CD4-positive, alpha-beta T cell treated with Interleukin-15 for 1 hour (primary cell): ENCODE measurements around the gene ARF5.

Experiments
- DNase-seq: peaks from one replicate; pipeline ENCODE4 v3.0.0-alpha.2; 2020

Gene ARF5

DNA sequence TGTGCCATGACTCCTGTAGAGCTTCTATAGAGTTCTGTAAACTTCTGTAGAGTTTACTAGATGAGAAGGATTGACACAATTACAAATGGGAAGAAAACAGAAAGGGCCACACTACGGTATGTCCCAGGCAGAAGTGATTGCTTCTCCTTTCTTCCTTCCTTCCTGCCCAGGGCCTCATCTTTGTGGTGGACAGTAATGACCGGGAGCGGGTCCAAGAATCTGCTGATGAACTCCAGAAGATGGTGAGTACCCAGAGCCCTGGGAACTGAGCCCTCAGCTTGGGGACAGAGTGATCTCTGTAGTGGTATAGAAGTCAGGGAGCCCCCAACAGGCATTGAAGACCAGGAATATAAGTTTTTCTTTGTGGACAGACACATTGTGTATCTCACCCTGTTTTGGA, 1.7 kb downstream of the ARF5 start:
- no peak for DNase-seq

DNA sequence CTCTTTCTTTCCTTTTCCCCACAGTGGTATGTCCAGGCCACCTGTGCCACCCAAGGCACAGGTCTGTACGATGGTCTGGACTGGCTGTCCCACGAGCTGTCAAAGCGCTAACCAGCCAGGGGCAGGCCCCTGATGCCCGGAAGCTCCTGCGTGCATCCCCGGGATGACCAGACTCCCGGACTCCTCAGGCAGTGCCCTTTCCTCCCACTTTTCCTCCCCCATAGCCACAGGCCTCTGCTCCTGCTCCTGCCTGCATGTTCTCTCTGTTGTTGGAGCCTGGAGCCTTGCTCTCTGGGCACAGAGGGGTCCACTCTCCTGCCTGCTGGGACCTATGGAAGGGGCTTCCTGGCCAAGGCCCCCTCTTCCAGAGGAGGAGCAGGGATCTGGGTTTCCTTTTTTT, 3.0 kb downstream of the ARF5 start:
- DNase-seq = no peak

DNA sequence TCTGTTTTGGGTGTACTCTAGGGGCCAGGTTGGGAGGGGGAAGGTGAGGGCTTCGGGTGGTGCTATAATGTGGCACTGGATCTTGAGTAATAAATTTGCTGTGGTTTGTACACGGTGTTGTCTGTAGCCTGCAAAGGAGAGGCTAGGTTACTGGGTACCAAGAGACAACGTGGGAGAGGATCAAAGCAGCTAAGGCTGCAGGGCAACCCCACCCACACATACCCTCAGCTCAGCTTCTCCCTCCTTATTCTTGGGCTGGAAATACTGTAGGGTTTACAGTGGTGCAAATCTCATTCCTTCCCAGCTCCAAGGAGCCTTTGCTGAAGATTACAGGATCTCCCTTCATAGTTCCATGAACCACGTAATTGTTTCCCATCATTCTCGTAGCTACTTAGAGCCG, 3.4 kb downstream of the ARF5 start:
- DNase-seq = no peak

DNA sequence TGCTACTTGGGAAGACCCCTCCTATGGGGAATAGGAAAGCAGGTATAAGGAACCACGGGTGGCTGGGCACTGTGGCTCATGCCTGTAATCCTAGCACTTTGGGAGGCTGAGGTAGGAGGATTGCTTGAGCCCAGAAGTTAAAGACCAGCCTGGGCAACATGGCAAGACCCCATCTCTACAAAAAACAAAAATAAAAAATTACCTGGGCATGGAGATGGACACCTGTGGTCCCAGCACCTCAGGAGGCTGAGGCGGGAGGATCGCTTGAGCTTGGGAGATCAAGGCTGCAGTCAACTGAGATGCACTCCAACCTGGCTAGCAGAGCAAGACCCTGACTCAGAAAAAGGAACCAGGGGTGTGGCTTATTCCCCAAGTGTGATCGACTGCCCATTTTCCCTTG, 4.3 kb downstream of the ARF5 start:
- no peak for DNase-seq

DNA sequence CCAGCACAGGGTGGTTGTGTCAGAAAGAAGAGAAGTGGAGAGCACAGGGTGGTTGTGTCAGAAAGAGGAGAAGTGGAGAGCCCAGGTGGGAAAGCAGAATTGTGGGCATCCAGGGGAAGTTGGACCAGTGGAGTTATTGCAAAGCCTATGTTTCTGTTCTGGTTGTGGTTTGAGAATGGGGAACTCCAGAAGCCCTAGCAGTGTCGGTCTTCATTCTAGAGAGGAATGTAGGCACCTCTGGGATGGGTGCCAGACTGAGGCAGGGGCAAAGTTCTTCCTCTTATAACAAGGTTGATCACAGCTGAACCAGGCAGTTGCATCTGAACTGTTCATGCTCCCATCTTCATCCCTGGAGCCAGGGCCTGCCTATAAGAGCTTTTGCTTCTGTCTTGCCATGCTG, 6.3 kb downstream of the ARF5 start:
- peak; percentile 39 for DNase-seq

DNA sequence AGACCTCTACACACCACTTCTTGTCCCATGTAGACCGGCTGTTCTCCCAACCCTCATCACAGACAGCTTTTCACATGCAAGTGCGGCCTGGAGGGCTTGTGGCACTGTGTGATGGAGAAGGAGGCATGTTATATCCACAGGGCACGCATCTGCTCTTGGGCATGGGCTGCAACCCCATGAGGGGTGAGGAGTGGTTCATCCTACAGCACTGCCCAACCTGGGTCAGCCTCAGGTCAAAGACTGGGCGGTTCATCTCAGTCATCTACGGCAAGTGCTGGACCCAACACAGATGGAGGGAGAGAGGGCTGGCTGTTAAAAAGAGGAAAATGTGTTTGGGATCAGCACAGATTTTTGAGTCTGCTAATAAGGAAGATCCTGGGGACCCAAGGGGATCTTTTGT, 7.5 kb downstream of the ARF5 start:
- DNase-seq = no peak

DNA sequence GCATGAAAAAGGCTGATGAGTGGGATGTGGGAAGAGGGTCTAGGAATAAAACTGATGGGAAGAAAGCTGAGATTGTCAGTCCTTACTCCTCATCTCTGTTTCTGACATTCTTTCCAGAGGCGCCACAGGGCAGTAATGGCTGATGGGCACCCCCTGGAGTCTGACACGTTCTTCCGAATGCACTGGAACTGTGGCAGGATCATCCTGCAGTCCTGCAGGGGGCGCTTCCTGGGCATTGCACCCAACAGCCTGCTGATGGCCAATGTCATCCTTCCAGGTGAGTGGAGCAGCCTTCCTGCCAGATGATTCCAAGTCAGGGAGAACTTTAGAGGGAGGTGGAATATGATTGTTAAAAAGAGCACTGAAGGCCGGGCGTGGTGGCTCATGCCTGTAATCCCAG, 10.1 kb downstream of the ARF5 start:
- DNase-seq = no peak

DNA sequence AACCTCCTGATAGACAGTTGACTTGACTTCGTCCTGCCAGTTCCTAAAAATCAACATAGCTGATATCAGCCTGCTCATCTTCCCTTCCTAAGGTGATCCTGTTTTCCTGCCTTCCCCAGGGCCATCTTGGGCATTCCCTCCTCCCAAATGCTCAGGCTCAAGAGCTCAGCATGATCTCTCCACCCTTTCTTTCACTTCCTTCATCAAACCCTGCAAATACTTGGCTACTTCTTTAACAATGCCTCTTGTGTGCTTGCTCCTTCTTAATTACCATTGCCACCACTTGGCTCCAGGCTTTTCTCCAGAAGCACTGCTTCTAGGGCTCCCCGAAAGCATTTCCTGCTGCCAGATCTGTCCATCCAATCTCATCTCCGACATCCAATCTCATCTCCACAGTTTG, 12.7 kb downstream of the ARF5 start:
- DNase-seq = no peak

DNA sequence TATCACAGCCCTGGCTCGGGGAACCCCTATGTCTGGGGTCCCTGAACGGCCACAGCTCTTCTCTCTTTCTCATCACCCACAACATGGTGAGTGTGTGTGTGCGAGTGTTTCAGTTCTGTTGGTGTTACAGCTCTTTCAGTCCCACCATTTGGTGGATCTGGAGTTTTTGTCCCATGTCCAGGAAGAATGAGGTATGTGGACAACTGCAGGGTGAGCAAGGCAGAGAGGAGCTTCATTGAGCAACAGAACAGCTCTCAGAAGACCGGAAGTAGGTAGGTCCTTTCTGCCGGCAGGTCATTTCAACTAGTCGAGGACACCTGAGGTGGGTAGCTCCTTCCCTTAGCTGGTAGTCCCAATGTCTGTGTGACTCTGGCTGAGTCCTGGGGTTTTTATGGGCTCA, 20.2 kb downstream of the ARF5 start:
- no peak for DNase-seq

DNA sequence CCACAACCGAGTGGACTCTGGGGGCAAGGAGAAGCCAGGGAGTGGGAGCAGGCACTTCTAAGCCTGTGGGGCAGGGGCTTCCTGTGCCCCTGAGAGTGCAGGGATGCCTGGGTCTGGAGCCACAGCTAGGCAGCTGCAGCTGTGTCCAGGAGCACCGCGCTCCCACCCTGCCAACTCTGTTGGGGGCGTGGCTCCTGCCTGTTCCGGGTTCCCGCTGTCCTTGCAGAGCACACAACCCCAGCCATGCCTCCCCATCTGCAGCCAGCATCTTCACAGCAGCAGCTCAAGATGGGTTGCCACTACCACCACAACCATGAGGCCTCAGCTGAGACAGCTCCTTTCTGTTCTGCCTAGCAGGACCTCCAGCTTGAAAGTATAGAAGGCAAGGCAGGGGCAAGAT, 21.1 kb downstream of the ARF5 start:
- DNase-seq = no peak

DNA sequence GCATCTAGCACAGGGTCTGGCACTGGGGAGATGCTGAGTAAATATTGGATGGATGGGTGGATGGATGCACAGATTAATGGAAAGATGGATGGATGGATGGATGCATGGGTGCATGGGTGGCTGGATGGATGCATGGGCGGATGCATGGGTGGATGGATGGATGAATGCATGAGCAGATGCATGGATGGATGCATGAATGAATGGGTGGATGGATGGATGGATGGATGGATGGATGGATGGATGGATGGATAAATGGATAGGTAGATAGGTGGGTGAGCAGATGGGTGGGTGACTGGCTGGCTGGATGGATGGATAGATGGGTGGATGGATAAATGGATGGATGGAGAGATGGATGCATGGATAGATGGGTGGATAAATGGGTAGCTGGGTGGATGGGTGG, 24.1 kb downstream of the ARF5 start:
- DNase-seq = no peak

DNA sequence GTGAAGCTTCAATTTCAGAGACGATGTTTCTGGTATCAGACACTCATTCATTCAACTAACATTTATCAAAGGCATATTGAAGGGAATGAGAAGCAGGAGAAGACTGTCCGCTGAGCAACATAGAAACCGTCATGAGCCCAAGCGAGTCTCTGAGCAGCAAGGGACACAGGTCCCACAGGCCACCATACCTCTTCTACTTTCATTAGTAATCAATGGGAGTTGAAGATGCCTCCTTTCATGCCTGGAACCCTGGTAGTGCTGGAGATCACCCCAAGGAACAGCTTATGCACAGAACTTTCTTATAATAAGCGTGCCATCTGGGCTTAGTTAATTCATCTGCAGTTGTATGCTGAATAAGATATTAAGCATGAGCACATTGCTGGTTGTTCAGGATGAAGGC, 28.5 kb downstream of the ARF5 start:
- no peak for DNase-seq

DNA sequence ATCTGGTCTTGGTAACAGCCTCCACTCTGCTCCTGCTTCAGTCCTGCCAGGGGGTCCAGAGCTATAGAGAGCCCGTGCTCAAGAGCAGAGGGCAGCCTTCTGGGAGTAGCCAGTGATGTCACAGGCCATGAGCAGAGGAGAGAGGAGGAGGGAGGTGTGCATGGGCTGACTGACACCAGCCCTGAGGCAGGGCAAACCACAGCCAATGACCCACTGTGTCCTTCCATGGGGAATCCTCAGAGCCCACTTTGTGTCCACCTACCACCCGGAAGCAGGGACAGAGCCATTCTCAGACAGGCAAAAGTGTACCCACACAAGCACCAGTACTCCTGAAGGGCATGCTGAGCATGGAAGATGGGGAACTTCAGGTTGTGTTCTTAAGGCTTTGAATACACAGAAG, 29.8 kb downstream of the ARF5 start, which contains the start of gene PAX4:
Gene PAX4 (minus strand): TSS at position 101 of the 400 bp plus-strand sequence. CDS start 2,214 bp downstream, outside the sequence.
- DNase-seq = no peak

DNA sequence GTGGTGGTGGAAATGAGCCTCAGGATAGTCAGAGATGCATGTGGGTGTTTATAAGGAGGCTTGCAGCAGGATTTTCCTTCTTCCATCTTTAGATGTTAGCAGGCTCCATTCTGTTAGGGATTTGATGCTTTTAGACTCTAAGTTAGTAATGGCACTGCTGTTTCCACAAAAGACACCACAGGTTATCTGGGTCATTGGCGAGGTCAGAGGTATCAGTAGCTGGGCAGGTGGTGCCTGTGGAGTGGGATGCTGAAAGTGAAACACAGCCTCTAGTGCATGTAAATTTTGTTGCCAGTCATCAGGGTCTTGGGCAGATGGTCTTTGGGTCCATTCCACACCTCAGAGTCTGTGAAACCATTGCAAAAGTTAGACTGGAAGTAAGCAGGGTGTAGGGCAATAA, 30.6 kb downstream of the ARF5 start:
- no peak for DNase-seq

DNA sequence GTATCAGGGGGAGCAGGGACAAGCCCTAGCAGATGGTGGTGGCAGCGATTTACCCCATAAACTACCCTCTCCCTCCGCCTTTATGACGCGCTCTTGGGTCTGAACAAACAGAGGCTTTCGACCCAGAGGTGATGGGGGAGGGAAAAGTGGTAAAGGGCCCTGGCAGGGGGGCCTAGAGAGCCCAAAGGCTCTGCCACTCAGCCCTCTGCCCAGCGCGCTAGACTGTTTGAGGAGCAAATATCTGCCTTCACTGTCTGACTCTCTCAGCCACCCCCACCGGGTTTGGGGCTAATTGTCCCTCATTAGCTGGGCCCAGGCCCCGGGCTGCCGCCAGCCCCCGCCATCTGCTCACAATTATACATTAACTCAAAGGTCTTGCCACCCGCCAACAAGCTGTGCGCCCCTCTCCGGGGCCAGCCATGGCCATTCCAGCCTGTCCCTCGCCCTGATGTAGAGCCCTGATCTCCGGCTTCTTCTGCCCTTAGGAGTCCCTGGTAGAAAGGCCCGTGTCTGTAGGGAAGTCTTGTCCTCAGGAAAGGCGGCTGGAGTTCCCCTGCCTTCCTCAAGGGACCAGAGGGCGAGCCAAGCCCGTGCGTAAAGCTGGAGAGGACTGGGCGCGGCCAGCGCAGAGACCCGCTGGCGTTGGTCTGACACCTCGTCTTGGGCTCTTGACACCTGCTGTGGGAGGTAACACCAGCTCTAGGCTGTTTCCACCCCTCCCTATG, 31.6 kb downstream of the ARF5 start:
- no peak for DNase-seq

DNA sequence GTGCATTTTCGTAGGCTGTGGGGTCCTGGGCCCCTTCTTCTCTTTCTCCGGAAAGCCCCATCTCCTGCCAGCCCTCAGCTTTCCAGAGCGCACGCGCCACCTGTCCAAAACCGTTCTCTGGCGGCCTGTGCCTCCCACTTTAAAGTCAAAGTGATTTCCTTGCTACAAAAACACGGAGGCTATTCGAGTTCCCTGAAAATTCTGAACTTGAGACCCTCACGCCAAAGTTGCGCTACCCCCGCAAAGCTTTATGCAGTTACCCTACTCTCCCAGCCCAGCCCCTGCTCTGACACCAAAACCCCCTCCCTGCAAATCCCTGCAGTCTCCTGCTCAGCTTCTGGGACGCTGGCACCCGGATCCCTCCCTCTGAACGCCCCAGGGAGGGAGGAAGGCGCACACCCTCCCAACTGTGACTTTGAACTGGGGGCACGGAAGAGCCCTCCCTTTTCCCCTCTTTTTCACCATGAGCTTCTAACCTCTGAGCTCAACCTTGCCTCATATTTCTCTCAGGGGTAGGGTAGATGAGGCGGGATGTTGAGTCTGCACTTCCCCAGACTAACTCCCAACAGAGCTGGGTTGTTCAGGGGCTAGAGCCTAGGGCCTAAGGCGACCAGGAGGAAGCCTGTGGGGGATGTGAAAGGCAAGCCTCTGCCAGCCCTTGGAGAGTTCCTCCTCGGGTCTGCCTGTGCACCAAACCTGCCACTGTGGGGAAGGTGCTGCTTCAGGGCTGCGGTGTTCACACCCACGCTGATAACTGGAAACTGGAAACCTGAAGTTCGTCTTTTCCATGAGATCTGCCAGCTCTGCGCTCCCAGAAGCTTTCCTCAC, 32.4 kb downstream of the ARF5 start:
- no peak for DNase-seq

DNA sequence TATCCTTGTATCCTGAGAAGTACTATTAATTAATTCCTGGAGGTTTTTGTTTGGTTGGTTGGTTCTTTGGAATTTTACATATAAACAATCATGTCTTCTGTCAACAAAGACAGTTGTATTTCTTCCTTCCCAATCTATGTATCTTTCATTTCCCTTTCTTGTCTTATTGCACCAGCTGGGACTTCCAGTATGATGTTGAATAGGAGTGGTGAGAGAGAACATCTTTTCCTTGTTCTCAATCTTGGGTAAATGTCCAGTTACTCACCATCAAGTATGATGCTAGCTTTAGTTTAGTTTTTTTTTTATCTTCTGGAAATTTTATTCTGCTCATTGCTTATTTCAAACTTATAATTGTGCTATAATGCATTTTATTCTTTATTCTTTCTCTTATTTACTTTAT, 37.1 kb downstream of the ARF5 start:
- no peak for DNase-seq

DNA sequence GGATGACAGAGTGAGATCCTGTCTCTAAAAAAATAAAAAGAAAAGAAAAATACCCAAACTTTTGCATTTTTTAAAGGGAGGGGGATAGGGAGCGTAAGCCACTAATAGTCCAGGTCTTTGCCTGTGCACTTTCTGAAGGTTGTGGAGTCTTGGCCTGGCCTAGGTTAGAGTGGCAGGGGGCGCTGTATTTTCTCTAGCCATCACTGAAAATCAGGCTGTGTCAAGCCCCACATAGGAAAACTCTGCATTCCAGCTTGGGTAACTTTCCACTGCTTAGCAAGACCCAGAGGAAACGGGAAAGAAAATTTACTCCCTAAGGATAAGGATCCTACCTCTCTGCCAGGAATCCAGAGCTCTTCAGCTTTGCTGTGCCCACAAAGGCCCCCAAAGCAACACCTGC, 40.2 kb downstream of the ARF5 start:
- no peak for DNase-seq

DNA sequence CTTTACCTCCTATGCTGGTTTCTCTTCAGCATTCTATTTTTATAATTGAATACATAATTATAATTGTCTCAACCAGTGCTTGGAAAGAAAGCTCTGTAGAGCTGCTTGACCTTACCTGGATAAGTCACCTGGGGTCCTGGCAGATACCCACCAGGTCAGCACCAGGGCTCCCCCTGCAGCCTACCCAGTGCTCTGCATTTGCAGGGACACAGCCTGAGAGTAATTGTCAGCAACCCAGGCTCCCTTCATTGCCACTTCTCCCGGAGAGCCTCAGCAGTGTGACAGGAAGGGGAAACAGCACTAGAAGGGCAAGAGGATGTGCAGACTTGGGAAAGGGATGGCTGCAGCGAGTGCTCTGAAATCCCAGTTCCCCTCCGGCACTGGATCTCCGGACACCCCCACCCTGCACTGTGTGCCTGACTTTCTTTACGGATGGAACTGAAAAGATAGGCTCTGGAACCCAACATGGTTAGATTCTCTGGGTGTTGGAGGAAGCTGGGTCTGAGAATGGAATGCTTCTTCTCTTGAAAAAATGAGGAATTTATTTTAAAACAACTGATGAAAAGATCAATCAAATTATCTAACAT, 41.1 kb downstream of the ARF5 start:
- no peak for DNase-seq

DNA sequence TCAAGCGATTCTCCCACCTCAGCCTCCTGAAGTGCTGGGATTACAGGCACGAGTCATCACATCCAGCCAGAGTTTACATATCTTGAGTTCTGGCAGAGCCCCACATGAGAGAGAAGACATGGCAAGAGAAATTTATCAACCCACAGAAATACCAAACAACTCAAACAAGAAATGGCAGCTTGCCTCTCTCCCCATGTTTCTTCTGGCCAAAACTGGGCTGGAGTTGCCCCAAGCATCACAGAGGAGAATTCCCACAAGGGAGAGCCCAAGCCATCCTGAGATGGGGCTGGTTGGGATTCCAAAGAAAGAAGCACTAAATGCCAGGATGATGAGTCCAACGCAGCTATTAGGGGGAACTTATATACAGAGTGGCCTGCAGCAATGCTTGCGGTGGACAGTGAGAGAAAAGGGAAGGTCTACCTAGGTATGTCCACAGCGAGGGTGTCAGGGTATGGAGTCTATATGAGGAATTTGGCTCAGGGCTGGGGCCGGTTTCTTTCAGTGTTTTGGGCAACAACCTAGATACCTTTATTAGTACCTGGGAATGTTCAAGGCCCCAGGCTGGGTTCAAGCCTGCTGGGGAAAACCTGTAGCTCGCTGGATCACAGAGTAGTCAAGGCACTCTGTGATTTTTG, 44.2 kb downstream of the ARF5 start:
- DNase-seq = no peak

DNA sequence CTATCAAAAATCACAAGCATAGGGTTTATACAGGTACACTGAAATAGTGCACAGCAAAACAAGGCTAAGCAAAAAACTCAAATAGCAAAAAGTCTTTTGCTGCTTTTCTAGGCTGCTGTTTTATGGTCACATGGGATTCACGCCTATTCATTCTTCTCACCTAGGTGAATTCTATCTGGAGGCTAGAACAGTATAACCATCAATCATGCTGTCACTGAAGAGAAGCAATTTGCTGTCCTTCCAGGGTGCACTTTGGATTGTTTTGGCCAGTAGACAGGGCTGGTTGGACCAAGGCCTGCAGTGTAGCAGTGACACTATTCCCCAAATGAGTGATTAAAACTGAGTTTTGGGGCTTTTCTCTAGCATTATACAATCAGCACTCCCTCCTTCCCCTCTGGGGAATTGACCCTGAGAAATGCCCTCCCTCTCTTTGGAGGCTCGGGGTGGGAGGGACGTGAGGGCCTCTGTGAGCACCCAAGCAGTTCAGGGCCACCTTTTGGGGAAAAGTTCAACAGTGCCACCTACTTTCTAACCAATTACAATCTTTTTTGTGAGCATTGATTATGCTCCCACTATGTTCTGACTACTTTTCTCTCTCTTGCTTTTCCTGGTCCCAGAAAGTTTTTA, 47.6 kb downstream of the ARF5 start:
- no peak for DNase-seq

DNA sequence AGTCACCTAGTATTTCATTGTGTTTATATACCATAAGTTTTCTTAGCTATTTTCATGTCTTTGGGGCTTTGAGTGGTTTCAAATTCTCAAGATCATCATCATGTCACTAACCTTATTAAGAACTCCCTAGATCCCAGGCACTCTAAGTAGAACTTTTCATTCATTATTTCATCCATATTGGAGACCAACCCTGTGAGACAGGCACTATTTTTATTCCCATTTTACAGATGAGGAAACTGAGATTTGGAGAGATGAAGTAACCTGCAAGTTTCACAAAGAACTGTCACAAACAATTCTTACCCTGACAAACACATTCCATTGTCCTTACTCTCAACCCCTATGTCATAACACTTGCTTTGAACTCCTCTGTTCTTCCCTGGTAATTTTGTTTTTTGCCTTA, 50.0 kb downstream of the ARF5 start:
- no peak for DNase-seq
